ENCODE results near the gene KRT77.
"Not testable (repeated sequence)": the region's sequence is repeated elsewhere in the genome, so short reads cannot be mapped to it uniquely, and the experiment has no call there.

Gene KRT77

GRCh38 chr12:52673713-52674432 is 29.5 kb downstream of the KRT77 start:
- no peak for DNase-seq

GRCh38 chr12:52673217-52673616 is 30.1 kb downstream of the KRT77 start:
- DNase-seq: no peak

GRCh38 chr12:52672321-52672933 is 30.9 kb downstream of the KRT77 start:
- DNase-seq: no peak

GRCh38 chr12:52670961-52671360 is 32.4 kb downstream of the KRT77 start:
- DNase-seq: no peak

GRCh38 chr12:52670506-52670905 is 32.8 kb downstream of the KRT77 start:
- DNase-seq: no peak

DNA sequence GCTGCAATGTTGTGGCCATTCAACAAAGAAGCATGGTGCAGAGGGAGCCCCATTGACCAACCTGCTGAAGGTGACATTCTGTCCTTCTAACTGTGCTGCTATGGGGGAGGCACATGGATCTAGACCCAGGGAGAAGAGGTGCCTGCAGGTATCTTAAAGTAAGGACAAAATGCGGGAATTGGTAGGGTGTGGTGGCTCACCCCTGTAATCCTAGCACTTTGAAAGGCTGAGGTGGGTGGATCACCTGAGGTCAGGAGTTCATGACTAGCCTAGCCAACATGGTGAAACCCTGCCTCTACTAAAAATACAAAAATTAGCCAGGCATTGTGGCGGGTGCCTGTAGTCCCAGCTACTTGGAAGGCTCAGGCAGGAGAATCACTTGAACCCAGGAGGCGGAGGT is 33.4 kb downstream of the KRT77 start:
- DNase-seq: not testable (repeated sequence)

DNA sequence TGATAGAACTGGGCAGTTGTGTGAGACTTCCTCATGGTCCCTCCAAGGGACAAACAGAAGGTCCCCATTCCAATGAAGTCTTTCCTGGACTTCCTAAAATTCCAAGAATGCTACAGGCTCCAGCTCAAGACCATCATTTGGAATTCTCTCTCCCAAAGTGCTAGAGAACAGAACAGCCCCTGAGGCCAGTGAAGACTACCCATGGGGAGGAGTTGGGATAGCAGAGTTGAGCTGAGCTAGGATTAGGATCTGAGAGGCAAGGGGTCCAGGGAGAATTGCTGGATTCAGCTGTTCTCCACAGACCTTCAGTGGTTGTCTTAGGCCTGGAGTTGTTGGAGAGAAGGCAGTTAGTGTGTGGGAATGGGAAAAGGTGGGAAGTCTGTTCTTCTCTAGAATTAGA is 33.9 kb downstream of the KRT77 start:
- no peak for DNase-seq

DNA sequence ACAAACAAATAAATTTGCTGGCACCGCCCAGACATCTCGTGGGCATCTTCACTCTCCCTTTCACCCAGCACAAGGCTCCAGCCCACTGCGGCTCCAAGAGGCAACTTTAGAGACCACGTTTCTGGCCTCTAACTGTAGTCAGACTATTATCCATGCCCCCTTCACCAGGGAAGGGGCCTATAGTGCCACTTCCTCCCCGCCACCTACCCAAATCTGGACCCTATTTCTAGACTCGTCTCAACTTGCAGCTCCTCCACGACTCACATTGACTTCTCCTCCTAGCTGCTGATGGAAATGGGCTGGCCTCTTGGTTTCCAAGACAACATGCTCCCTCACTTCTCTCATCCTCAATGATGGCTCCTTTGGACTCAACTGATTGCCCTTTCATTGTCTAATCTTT is 35.4 kb downstream of the KRT77 start:
- no peak for DNase-seq

DNA sequence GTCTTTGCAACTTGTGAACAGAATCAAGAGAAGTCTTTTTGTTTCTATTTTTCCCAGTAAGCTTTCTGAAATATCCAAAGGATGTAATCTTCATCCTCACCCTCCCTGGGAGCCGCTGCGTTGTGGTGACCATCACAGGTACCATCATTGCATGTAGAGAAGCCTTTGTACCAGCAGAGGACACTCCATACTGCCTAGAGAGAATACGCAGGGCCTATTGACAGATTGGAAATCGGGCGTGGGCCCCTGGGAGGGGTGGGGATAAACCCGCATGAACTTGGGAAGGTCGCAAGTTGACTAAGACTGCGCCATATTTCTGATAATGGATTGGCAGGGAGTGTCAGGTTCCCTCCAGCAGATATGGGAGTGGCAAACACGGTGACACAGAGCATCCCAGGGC is 35.8 kb downstream of the KRT77 start:
- DNase-seq: no peak

DNA sequence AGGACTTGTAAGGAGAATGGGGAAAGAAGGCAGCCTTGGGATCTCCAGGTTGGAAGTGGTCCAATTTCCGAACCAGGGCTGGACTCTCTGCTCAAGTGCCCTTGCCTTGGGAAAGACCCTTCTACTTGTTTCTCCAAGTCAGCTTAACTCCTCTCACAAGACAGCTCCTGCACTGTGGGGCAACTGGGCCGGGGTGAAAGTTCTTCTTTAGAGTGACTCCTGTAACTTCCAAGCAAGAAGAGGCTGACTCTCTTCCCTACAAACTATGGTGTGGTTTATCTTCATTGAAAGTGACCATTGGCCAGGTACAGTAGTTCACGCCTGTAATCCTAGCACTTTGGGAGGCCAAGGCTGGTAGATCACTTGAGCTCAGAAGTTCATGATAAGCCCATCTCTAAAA is 36.9 kb downstream of the KRT77 start:
- DNase-seq: no peak

GRCh38 chr12:52663420-52663819 is 39.9 kb downstream of the KRT77 start:
- DNase-seq: no peak

GRCh38 chr12:52662918-52663229 is 40.5 kb downstream of the KRT77 start:
- no peak for DNase-seq

- no peak for DNase-seq
Measured at GRCh38 chr12:52662093-52662917, 41.0 kb downstream of the KRT77 start.

- no peak for DNase-seq
Measured at GRCh38 chr12:52661668-52662067, 41.7 kb downstream of the KRT77 start.

- no peak for DNase-seq
Measured at GRCh38 chr12:52660934-52661499, 42.3 kb downstream of the KRT77 start.

GRCh38 chr12:52659951-52660350 is 43.4 kb downstream of the KRT77 start:
- DNase-seq: no peak

DNA sequence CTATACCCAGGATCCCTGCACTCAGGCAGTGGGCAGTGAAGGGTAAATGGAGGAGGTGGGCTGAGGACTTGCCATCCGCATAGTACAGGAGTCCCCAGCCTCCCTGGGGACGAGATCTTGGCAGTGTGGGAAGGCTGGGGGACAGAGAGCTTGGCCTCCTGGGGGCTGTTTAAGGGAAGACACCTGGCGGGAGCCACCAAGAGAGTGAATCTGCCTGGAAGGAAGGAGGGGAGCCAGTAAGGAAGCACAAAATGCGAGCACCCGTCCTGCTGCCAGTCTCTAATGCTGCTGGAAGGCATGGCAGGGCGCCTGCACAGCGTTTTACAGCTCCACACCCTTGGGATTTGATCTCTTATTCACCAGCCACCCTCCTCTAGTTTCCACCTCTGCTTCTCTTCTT is 43.9 kb downstream of the KRT77 start:
- DNase-seq: no peak

GRCh38 chr12:52658196-52658595 is 45.1 kb downstream of the KRT77 start:
- DNase-seq: no peak

- no peak for DNase-seq
Measured at GRCh38 chr12:52657250-52657902, 45.9 kb downstream of the KRT77 start.

DNA sequence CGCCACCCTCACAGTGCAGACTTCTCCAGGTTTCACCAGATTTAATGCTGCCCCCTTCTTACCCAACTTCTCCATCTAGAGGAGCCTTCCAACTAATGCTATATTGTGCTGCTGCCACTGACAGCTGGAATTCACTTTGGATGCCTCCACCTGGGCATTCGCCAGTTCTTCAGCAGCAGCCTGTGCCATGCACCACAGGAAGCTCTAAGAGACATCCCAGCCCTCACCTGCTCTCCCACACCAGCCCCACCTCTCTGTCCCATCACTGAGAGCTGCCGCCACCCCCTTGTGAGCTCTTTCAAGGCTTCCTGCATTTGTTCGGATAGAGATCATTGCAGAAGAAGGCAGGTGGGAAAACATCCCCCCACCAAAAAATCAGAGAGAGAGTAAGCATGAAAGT is 46.7 kb downstream of the KRT77 start:
- DNase-seq: no peak

DNA sequence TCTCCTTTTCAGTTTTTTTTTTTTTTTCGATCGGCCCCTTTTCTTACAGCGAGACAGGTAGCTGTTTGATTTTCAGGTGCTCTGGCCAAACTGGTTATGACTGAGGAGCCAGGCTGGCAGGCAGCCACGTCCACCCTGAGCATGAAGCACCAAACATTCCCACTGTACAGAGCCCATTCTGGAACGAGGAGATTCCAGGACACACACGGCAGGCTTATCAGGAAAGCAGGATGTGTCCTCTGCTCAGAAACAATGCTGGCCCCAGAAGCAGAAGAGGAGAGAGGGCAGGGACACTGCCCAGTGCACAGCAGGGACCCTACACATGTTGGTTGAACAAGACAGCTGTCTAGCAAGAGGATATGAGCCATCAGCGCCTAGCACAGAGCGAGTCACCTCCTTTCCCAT is 47.6 kb downstream of the KRT77 start:
- DNase-seq: no peak

- DNase-seq: no peak
Measured at GRCh38 chr12:52655251-52655650, 48.1 kb downstream of the KRT77 start.

GRCh38 chr12:52651726-52652261 is 51.5 kb downstream of the KRT77 start, which contains the start of gene KRT2:
KRT2 (minus strand) TSS chr12:52652211; CDS start chr12:52652142, 69 bp downstream.
- DNase-seq: no peak
